GM23338 (cell line): ENCODE measurements around the gene PISD. TPM values are rescaled to one million over a fixed set of nuclear protein-coding genes. Genes with fewer than 3 reads are reported as not detected.

Experiments used
- ATAC-seq: fragments of 200-7000 bp; cut with Tn5 transposase; 3 replicates; pipeline ENCODE4 v1.9.1; 2020
- DNase-seq: peaks from one replicate; pipeline ENCODE4 v3.0.0-alpha.2; 2015; ENCODE audit warnings: low spot score
- H2AFZ ChIP-seq: fragments of 200-600 bp; sonication (generic); 2 replicates; pipeline ENCODE4 v1.8.0; 2016; ENCODE audit warnings: antibody characterized with exemption, mild to moderate bottlenecking, moderate library complexity
- H3F3A ChIP-seq: fragments of 200-600 bp; sonication (generic); replicated peaks from 2 replicates; pipeline ENCODE4 v1.8.0; 2017; ENCODE audit warnings: antibody characterized with exemption, mixed run types, low read depth
- H3K27ac ChIP-seq: fragments of 200-600 bp; sonication (generic); 2 replicates; pipeline ENCODE4 v1.6.1; 2016; ENCODE audit warnings: low read depth
- H3K27me3 ChIP-seq: fragments of 200-600 bp; sonication (generic); 2 replicates; pipeline ENCODE4 v1.8.0; 2016; ENCODE audit warnings: mild to moderate bottlenecking, mixed run types, moderate library complexity; ENCODE audit not compliant: insufficient read depth
- H3K36me3 ChIP-seq: fragments of 200-600 bp; sonication (generic); 2 replicates; pipeline ENCODE4 v1.8.0; 2016; ENCODE audit warnings: mild to moderate bottlenecking; ENCODE audit not compliant: insufficient read depth
- H3K4me1 ChIP-seq: fragments of 200-600 bp; sonication (generic); 2 replicates; pipeline ENCODE4 v1.8.0; 2016; ENCODE audit warnings: mild to moderate bottlenecking, moderate library complexity; ENCODE audit not compliant: insufficient read depth
- H3K4me2 ChIP-seq: fragments of 200-600 bp; sonication (generic); 2 replicates; pipeline ENCODE4 v1.7.1; 2017; ENCODE audit warnings: mixed run types
- H3K4me3 ChIP-seq: fragments of 200-600 bp; sonication (generic); 2 replicates; pipeline ENCODE4 v1.6.1; 2016; ENCODE audit warnings: mixed run types
- H3K79me2 ChIP-seq: fragments of 200-600 bp; sonication (generic); replicated peaks from 2 replicates; pipeline ENCODE4 v1.8.0; 2017; ENCODE audit warnings: mild to moderate bottlenecking; ENCODE audit not compliant: insufficient read depth
- H3K9me2 ChIP-seq: fragments of 200-600 bp; sonication (generic); 2 replicates; pipeline ENCODE4 v1.8.0; 2017; ENCODE audit not compliant: insufficient read depth
- H4K20me1 ChIP-seq: fragments of 200-600 bp; sonication (generic); replicated peaks from 2 replicates; pipeline ENCODE4 v1.8.0; 2017; ENCODE audit warnings: mild to moderate bottlenecking; ENCODE audit not compliant: insufficient read depth
- H3K27ac Mint-ChIP-seq: 2 replicates; pipeline ENCODE4 v1.8.0; 2020; ENCODE audit warnings: inconsistent platforms, mild to moderate bottlenecking, moderate library complexity, mixed read lengths
- H3K27me3 Mint-ChIP-seq: 3 replicates; pipeline ENCODE4 v1.8.0; 2022; ENCODE audit warnings: low read depth, mild to moderate bottlenecking, moderate library complexity, mixed read lengths, inconsistent platforms; ENCODE audit not compliant: insufficient read depth, poor library complexity
- H3K36me3 Mint-ChIP-seq: 3 replicates; pipeline ENCODE4 v1.8.0; 2021; ENCODE audit warnings: low read depth, mild to moderate bottlenecking, inconsistent platforms, moderate library complexity, mixed read lengths
- H3K4me1 Mint-ChIP-seq: 3 replicates; pipeline ENCODE4 v1.8.0; 2020; ENCODE audit warnings: mild to moderate bottlenecking, inconsistent platforms, mixed read lengths
- H3K4me3 Mint-ChIP-seq: 3 replicates; pipeline ENCODE4 v1.8.0; 2021; ENCODE audit warnings: moderate library complexity, mild to moderate bottlenecking, inconsistent platforms, mixed read lengths
- H3K9me3 Mint-ChIP-seq: 3 replicates; pipeline ENCODE4 v1.8.0; 2020; ENCODE audit warnings: moderate library complexity, mild to moderate bottlenecking, inconsistent platforms, mixed read lengths
- EZH2 ChIP-seq: fragments of 200-600 bp; sonication (generic); IDR thresholded peaks from one replicate; pipeline ENCODE4 v1.8.0; 2017; ENCODE audit warnings: antibody characterized with exemption, mild to moderate bottlenecking, low read depth; ENCODE audit not compliant: unreplicated experiment
- JUNB ChIP-seq: IDR thresholded peaks from one replicate; pipeline ENCODE4 v1.6.1; 2016; ENCODE audit warnings: antibody characterized with exemption; ENCODE audit not compliant: unreplicated experiment
- NANOG ChIP-seq: IDR thresholded peaks from 2 replicates; pipeline ENCODE4 v1.6.1; 2016; ENCODE audit warnings: antibody characterized with exemption, borderline replicate concordance
- POLR2AphosphoS5 ChIP-seq: IDR thresholded peaks from 2 replicates; pipeline ENCODE4 v1.6.1; 2016; ENCODE audit warnings: antibody characterized with exemption, low read depth
- STAT1 ChIP-seq: IDR thresholded peaks from one replicate; pipeline ENCODE4 v1.6.1; 2016; ENCODE audit warnings: antibody characterized with exemption; ENCODE audit not compliant: unreplicated experiment
- ZNF114 ChIP-seq: fragments of 250-450 bp; sonication (Bioruptor Pico); IDR thresholded peaks from 2 replicates; pipeline ENCODE4 v1.5.0; 2020; ENCODE audit warnings: mild to moderate bottlenecking, moderate library complexity
- ZNF331 ChIP-seq: fragments of 250-450 bp; sonication (Bioruptor Pico); IDR thresholded peaks from 2 replicates; pipeline ENCODE4 v1.5.0; 2020; ENCODE audit warnings: low read depth, mild to moderate bottlenecking, moderate library complexity
- polyA plus RNA-seq: library from polyadenylated mRNA; unstranded; fragments of >200 nt; fragmentation: Nextera tagmentation; extraction: Ambion mirVana; gene quantifications from 2 replicates; pipeline ENCODE4 v1.2.1, GENCODE V29; 2016
- total RNA-seq: library from RNA; depleted of rRNA; stranded (reverse); fragments of >200 nt; shearing (Covaris generic); gene quantifications from 2 replicates; pipeline ENCODE4 v1.2.3, GENCODE V29; 2014
- TF ChIP-seq, protein P1 (sequence below): IDR thresholded peaks from 2 replicates; pipeline ENCODE4 v1.6.1; 2016; ENCODE audit warnings: antibody characterized with exemption
- TF ChIP-seq, protein P2 (sequence below), 2 experiments: fragments of 200-600 bp in 1 of 2; sonication (generic) in 1 of 2; conservative IDR thresholded peaks; 2 replicates each; pipeline versions ENCODE4 v1.5.1 to v1.6.1; 2016 to 2017; ENCODE audit warnings: antibody characterized with exemption in 2 of 2, low read depth in 2 of 2, mild to moderate bottlenecking in 2 of 2, moderate library complexity in 1 of 2
- TF ChIP-seq, protein P3 (sequence below): IDR thresholded peaks from one replicate; pipeline ENCODE4 v1.6.1; 2018; ENCODE audit warnings: antibody characterized with exemption; ENCODE audit not compliant: unreplicated experiment

Gene PISD
- total and polyA plus RNA-seq, 2 experiments from 2014 or later = 43.1 to 54.5 TPM

DNA sequence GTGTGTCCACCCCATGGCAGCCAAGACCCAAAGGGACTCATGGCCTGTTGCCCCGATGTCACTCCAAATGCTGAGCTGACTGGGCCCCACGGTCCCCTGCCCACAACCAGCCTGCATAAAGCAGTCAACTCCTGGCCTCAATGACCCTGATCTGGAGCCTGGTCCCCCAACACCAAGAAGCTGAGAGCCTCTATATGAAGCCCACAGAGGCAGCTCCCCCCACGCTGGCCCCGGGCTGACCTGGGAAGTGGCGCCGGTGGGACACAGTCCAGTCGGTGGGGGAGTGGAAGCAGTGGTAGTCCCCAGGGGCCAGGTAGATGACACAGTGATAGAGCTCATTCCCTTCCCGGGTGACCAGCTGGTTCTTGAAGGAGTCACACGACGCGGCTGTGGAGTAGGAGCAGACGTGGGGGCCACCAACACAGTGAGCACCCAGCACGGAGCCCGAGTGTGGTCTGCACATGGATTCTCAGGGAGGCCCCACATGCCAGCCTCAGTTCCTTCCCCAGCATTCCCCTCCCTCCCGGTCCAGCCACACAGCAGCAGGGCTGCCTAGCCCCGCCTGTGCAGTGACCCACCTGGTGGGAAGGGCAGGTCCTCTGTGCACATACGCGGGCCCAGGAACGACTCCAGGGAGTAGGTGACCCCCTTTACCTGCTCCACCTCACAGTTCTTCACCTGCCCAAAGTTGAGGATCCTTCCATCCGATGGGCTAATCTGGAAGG, 41.1 kb downstream of the PISD start (continued):
- TF ChIP-seq STAT1 = no peak
- TF ChIP-seq ZNF331 = no peak
- no peak for TF ChIP-seq EZH2
- TF ChIP-seq, protein P1, sequence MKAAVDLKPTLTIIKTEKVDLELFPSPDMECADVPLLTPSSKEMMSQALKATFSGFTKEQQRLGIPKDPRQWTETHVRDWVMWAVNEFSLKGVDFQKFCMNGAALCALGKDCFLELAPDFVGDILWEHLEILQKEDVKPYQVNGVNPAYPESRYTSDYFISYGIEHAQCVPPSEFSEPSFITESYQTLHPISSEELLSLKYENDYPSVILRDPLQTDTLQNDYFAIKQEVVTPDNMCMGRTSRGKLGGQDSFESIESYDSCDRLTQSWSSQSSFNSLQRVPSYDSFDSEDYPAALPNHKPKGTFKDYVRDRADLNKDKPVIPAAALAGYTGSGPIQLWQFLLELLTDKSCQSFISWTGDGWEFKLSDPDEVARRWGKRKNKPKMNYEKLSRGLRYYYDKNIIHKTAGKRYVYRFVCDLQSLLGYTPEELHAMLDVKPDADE = no peak
- TF ChIP-seq, protein P2, sequence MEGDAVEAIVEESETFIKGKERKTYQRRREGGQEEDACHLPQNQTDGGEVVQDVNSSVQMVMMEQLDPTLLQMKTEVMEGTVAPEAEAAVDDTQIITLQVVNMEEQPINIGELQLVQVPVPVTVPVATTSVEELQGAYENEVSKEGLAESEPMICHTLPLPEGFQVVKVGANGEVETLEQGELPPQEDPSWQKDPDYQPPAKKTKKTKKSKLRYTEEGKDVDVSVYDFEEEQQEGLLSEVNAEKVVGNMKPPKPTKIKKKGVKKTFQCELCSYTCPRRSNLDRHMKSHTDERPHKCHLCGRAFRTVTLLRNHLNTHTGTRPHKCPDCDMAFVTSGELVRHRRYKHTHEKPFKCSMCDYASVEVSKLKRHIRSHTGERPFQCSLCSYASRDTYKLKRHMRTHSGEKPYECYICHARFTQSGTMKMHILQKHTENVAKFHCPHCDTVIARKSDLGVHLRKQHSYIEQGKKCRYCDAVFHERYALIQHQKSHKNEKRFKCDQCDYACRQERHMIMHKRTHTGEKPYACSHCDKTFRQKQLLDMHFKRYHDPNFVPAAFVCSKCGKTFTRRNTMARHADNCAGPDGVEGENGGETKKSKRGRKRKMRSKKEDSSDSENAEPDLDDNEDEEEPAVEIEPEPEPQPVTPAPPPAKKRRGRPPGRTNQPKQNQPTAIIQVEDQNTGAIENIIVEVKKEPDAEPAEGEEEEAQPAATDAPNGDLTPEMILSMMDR (conservative IDR thresholded peaks at IDR 0.05; ENCODE audit: low read depth in 2 of 2) = no peak
- TF ChIP-seq, protein P3, sequence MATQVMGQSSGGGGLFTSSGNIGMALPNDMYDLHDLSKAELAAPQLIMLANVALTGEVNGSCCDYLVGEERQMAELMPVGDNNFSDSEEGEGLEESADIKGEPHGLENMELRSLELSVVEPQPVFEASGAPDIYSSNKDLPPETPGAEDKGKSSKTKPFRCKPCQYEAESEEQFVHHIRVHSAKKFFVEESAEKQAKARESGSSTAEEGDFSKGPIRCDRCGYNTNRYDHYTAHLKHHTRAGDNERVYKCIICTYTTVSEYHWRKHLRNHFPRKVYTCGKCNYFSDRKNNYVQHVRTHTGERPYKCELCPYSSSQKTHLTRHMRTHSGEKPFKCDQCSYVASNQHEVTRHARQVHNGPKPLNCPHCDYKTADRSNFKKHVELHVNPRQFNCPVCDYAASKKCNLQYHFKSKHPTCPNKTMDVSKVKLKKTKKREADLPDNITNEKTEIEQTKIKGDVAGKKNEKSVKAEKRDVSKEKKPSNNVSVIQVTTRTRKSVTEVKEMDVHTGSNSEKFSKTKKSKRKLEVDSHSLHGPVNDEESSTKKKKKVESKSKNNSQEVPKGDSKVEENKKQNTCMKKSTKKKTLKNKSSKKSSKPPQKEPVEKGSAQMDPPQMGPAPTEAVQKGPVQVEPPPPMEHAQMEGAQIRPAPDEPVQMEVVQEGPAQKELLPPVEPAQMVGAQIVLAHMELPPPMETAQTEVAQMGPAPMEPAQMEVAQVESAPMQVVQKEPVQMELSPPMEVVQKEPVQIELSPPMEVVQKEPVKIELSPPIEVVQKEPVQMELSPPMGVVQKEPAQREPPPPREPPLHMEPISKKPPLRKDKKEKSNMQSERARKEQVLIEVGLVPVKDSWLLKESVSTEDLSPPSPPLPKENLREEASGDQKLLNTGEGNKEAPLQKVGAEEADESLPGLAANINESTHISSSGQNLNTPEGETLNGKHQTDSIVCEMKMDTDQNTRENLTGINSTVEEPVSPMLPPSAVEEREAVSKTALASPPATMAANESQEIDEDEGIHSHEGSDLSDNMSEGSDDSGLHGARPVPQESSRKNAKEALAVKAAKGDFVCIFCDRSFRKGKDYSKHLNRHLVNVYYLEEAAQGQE = no peak
- TF ChIP-seq ZNF114 = no peak
- TF ChIP-seq POLR2AphosphoS5 = no peak
- no peak for TF ChIP-seq NANOG
- TF ChIP-seq JUNB = no peak

DNA sequence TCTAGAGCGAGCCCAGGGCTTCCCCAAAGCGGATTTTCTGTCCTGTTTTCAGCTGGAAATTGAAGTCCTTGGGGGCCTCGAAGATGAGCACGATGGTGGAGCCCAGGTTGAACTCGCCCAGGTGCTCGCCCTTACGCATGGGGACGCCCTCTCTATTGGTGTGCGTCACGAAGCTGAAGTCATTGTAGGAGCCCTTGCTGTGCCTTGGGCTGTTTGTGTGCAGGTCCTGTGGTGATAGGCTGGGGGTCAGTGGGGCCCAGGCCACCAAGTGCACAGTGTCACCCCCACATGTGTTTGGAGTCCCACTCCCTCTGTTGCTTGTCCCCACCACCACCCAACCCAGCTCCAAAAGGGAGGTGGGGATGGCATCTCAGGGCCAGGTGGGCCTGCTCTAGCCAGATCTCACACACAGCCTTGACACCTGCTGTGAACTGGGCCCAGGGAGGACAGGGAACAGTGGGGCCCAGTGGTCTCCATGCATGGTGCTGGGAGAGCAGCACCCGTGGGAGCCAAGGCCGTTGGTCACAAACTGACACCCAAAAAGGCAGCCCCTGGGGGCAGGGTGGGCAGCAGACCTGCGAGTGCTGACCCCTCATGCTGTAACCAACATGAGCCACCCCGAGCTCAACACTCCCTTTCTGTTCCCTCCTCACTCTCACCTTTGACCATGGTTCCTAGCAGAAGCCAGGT, 42.3 kb downstream of the PISD start:
- Histone ChIP-seq H2AFZ (no peak overlapping the region), H3K27ac (0 out of 2 replicates have a peak overlapping the region, but pooled peaks have one; percentile 45), H3F3A (no peaks in the 10 kb centered on the region; the same call in 1 of the 2 replicates), H3K27me3 (no peaks in the 10 kb centered on the region), H3K9me2 (no peaks in the 10 kb centered on the region), H3K4me1 (no peaks in the 10 kb centered on the region), H3K36me3 (no peaks in the 10 kb centered on the region), H3K79me2 (peaks cover 17% of the 10 kb centered on the region), H3K4me2 (no peak overlapping the region), H3K4me3 (no peak overlapping the region), H4K20me1 (peaks cover 8% of the 10 kb centered on the region; the same call in 1 of the 2 replicates)
- H3K36me3 Mint-ChIP-seq = peaks cover 30% of the 10 kb centered on the region
- no peaks in the 10 kb centered on the region for H3K9me3 Mint-ChIP-seq
- H3K27ac Mint-ChIP-seq = no peak overlapping the region
- no peak for DNase-seq
- H3K4me1 Mint-ChIP-seq = peaks cover 6% of the 10 kb centered on the region
- H3K27me3 Mint-ChIP-seq = peaks cover 15% of the 10 kb centered on the region
- ATAC-seq = no peak
- no peak overlapping the region for H3K4me3 Mint-ChIP-seq
- no peak for TF ChIP-seq ZNF331
- TF ChIP-seq STAT1 = no peak
- TF ChIP-seq, protein P2 (conservative IDR thresholded peaks at IDR 0.05; ENCODE audit: low read depth in 2 of 2) = no peak
